ENCODE data around the gene HNRNPA1L2.
"Not testable (repeated sequence)": the region's sequence is repeated elsewhere in the genome, so short reads cannot be mapped to it uniquely, and the experiment has no call there.

The HNRNPA1L2 gene

GRCh38 chr13:52670726-52671125, 28.5 kb downstream of the HNRNPA1L2 start:
- no peaks in the 10 kb centered on the region for H3K4me1 ChIP-seq (ENCODE audit: control insufficient read depth in 1 of 2, insufficient read depth in 2 of 2, low read length in 2 of 2)
- no peaks in the 10 kb centered on the region for H3K9me3 ChIP-seq (ENCODE audit: control insufficient read depth in 1 of 2, low read length in 2 of 2)
- H3K27ac ChIP-seq (ENCODE audit: low read depth, low read length) = no peak overlapping the region
- peaks cover 17 to 41% of the 10 kb centered on the region in 2 donors for H3K36me3 ChIP-seq (ENCODE audit: control insufficient read depth in 1 of 2, insufficient read depth in 2 of 2, low read length in 2 of 2)
- no peaks in the 10 kb centered on the region for H3K27me3 ChIP-seq (ENCODE audit: control insufficient read depth in 1 of 2, insufficient read depth in 2 of 2, low read length in 2 of 2)
- no peak overlapping the region for H3K4me3 ChIP-seq (ENCODE audit: low read depth in 1 of 2, low read length in 2 of 2)
- no peak overlapping the region for H3K9ac ChIP-seq (ENCODE audit: low read depth in 1 of 2, low read length in 2 of 2)

- Histone ChIP-seq H3K36me3 (ENCODE audit: control insufficient read depth in 1 of 2, insufficient read depth in 2 of 2, low read length in 2 of 2) (peaks cover 9 to 31% of the 10 kb centered on the region in 2 donors), H3K4me3 (ENCODE audit: low read depth in 1 of 2, low read length in 2 of 2) (no peak overlapping the region), H3K27ac (ENCODE audit: low read depth, low read length) (no peak overlapping the region), H3K27me3 (ENCODE audit: control insufficient read depth in 1 of 2, insufficient read depth in 2 of 2, low read length in 2 of 2) (no peaks in the 10 kb centered on the region), H3K9me3 (ENCODE audit: control insufficient read depth in 1 of 2, low read length in 2 of 2) (no peaks in the 10 kb centered on the region), H3K9ac (ENCODE audit: low read depth in 1 of 2, low read length in 2 of 2) (no peak overlapping the region), H3K4me1 (ENCODE audit: control insufficient read depth in 1 of 2, insufficient read depth in 2 of 2, low read length in 2 of 2) (no peaks in the 10 kb centered on the region)
Observed at GRCh38 chr13:52673465-52673864, 31.2 kb downstream of the HNRNPA1L2 start.

- H3K27me3 ChIP-seq (ENCODE audit: control insufficient read depth in 1 of 2, insufficient read depth in 2 of 2, low read length in 2 of 2) = no peaks in the 10 kb centered on the region
- no peaks in the 10 kb centered on the region for H3K9me3 ChIP-seq (ENCODE audit: control insufficient read depth in 1 of 2, low read length in 2 of 2)
- no peak overlapping the region for H3K27ac ChIP-seq (ENCODE audit: low read depth, low read length)
- no peaks in the 10 kb centered on the region for H3K4me1 ChIP-seq (ENCODE audit: control insufficient read depth in 1 of 2, insufficient read depth in 2 of 2, low read length in 2 of 2)
- no peak overlapping the region for H3K4me3 ChIP-seq (ENCODE audit: low read depth in 1 of 2, low read length in 2 of 2)
- H3K36me3 ChIP-seq (ENCODE audit: control insufficient read depth in 1 of 2, insufficient read depth in 2 of 2, low read length in 2 of 2) = peaks cover 19 to 50% of the 10 kb centered on the region in 2 donors
- H3K9ac ChIP-seq (ENCODE audit: low read depth in 1 of 2, low read length in 2 of 2) = no peak overlapping the region
Observed at GRCh38 chr13:52677823-52678222, 35.6 kb downstream of the HNRNPA1L2 start.

- H3K27me3 ChIP-seq (ENCODE audit: control insufficient read depth in 1 of 2, insufficient read depth in 2 of 2, low read length in 2 of 2); H3K9ac ChIP-seq (ENCODE audit: low read depth in 1 of 2, low read length in 2 of 2); H3K9me3 ChIP-seq (ENCODE audit: control insufficient read depth in 1 of 2, low read length in 2 of 2); H3K27ac ChIP-seq (ENCODE audit: low read depth, low read length); H3K4me1 ChIP-seq (ENCODE audit: control insufficient read depth in 1 of 2, insufficient read depth in 2 of 2, low read length in 2 of 2); H3K4me3 ChIP-seq (ENCODE audit: low read depth in 1 of 2, low read length in 2 of 2): not testable (repeated sequence)
- H3K36me3 ChIP-seq (ENCODE audit: control insufficient read depth in 1 of 2, insufficient read depth in 2 of 2, low read length in 2 of 2) = peaks cover 25 to 59% of the 10 kb centered on the region in 2 donors
Observed at GRCh38 chr13:52685806-52686205, 43.6 kb downstream of the HNRNPA1L2 start.

GRCh38 chr13:52686376-52686775, 44.1 kb downstream of the HNRNPA1L2 start:
- Histone ChIP-seq H3K4me3 (ENCODE audit: low read depth in 1 of 2, low read length in 2 of 2) (no peak overlapping the region), H3K36me3 (ENCODE audit: control insufficient read depth in 1 of 2, insufficient read depth in 2 of 2, low read length in 2 of 2) (peaks cover 22 to 58% of the 10 kb centered on the region in 2 donors), H3K27ac (ENCODE audit: low read depth, low read length) (no peak overlapping the region), H3K27me3 (ENCODE audit: control insufficient read depth in 1 of 2, insufficient read depth in 2 of 2, low read length in 2 of 2) (no peaks in the 10 kb centered on the region), H3K9ac (ENCODE audit: low read depth in 1 of 2, low read length in 2 of 2) (no peak overlapping the region), H3K4me1 (ENCODE audit: control insufficient read depth in 1 of 2, insufficient read depth in 2 of 2, low read length in 2 of 2) (no peaks in the 10 kb centered on the region), H3K9me3 (ENCODE audit: control insufficient read depth in 1 of 2, low read length in 2 of 2) (no peaks in the 10 kb centered on the region)
